Measurements from ENCODE around the gene GLMP. TPM values are rescaled to one million over a fixed set of nuclear protein-coding genes. Genes with fewer than 3 reads are reported as not detected.

Gene GLMP
- total and polyA plus RNA-seq, 2 of the 13 experiments (the other 11 are each of a cell fraction or from before 2014, with no cell fraction given): 44.6 to 75.8 TPM

DNA sequence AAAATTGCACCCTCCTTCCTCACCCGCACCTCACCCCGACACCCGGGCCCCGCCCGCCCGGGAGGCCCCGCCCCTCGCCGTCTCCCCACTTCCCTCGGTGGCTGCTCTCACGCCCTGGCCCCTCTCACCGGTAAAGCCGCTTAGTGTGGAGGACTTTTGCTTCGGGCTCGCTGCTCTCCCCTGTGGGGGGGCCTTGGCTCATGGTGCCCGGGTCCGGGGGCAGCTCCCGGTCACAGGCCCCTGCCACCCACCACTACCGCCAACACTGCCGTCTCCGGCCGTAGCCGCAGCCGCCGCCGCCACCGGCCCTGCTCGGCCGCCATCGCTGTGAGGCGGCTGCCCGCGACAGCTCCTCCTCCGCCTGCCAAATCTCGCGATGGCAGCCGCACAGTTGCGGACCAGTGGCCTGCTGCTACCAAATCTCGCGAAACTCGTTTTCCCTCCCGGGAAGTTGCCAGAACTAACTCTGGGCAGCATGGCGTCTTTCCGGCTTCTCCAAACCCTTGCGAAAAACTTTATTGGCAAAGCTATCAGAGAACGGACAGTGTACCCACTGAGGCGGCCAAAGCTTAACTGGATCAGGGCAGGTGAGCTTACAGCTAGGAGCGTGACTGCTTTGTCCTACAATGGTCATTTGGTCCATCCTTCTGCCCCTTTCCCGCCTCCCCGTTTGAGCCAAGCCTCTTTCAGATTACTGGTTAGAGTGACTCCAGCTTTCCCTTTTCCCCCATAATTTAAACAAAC lies 12.8 kb downstream of the GLMP start, which contains the start of gene SMG5 (continued):
- no peak; the same call in 1 of the 2 replicates for TF ChIP-seq ZBTB8A (CRISPR knock-in tag; IDR thresholded peaks at IDR 0.05; ENCODE audit: borderline replicate concordance, low read depth)
- TF ChIP-seq SAP130 (CRISPR knock-in tag; IDR thresholded peaks at IDR 0.05; ENCODE audit: low read depth): peak; percentile 97
- TF ChIP-seq AGO1 (IDR thresholded peaks at IDR 0.05; ENCODE audit: low read depth, low read length, poor library complexity, severe bottlenecking): peak; percentile 86
- no peak; the same call in 1 of the 2 replicates for TF ChIP-seq ZFP41 (CRISPR knock-in tag; IDR thresholded peaks at IDR 0.05; ENCODE audit: borderline replicate concordance)
- peak; percentile 87 for TF ChIP-seq MIXL1 (CRISPR knock-in tag; IDR thresholded peaks at IDR 0.05)
- no peak for TF ChIP-seq FOXK2 (IDR thresholded peaks at IDR 0.05)
- TF ChIP-seq ZNF547 (CRISPR knock-in tag; IDR thresholded peaks at IDR 0.05): peak; percentile 75; the same call in 1 of the 2 replicates
- peak; percentile 66; the same call in 1 of the 2 replicates for TF ChIP-seq SP1 (IDR thresholded peaks at IDR 0.05)
- peak; percentile 60 for TF ChIP-seq SP1 (CRISPR knock-in tag; IDR thresholded peaks at IDR 0.05)
- TF ChIP-seq, protein P1, sequence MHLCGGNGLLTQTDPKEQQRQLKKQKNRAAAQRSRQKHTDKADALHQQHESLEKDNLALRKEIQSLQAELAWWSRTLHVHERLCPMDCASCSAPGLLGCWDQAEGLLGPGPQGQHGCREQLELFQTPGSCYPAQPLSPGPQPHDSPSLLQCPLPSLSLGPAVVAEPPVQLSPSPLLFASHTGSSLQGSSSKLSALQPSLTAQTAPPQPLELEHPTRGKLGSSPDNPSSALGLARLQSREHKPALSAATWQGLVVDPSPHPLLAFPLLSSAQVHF (CRISPR knock-in tag; IDR thresholded peaks at IDR 0.05): no peak
- peak; percentile 75; the same call in 1 of the 2 replicates for TF ChIP-seq ZNF431 (CRISPR knock-in tag; IDR thresholded peaks at IDR 0.05; ENCODE audit: borderline replicate concordance, low read depth)
- peak; percentile 91 for TF ChIP-seq FOXK1 (CRISPR knock-in tag; IDR thresholded peaks at IDR 0.05; ENCODE audit: borderline replicate concordance, low read depth)
- peak; percentile 83 for TF ChIP-seq MYC (CRISPR knock-in tag; IDR thresholded peaks at IDR 0.05; ENCODE audit: borderline replicate concordance)
- no peak for TF ChIP-seq ZNF83 (CRISPR knock-in tag; IDR thresholded peaks at IDR 0.05; ENCODE audit: borderline replicate concordance)
- TF ChIP-seq, protein P2, sequence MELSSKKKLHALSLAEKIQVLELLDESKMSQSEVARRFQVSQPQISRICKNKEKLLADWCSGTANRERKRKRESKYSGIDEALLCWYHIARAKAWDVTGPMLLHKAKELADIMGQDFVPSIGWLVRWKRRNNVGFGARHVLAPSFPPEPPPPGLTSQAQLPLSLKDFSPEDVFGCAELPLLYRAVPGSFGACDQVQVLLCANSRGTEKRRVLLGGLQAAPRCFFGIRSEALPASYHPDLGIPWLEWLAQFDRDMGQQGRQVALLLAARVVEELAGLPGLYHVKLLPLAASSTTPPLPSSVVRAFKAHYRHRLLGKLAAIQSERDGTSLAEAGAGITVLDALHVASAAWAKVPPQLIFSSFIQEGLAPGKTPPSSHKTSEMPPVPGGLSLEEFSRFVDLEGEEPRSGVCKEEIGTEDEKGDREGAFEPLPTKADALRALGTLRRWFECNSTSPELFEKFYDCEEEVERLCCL (CRISPR knock-in tag; IDR thresholded peaks at IDR 0.05; ENCODE audit: borderline replicate concordance): peak; percentile 83; the same call in 1 of the 2 replicates
- TF ChIP-seq, protein P3, sequence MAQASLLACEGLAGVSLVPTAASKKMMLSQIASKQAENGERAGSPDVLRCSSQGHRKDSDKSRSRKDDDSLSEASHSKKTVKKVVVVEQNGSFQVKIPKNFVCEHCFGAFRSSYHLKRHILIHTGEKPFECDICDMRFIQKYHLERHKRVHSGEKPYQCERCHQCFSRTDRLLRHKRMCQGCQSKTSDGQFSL (CRISPR knock-in tag; IDR thresholded peaks at IDR 0.05): no peak
- TF ChIP-seq, protein P4, sequence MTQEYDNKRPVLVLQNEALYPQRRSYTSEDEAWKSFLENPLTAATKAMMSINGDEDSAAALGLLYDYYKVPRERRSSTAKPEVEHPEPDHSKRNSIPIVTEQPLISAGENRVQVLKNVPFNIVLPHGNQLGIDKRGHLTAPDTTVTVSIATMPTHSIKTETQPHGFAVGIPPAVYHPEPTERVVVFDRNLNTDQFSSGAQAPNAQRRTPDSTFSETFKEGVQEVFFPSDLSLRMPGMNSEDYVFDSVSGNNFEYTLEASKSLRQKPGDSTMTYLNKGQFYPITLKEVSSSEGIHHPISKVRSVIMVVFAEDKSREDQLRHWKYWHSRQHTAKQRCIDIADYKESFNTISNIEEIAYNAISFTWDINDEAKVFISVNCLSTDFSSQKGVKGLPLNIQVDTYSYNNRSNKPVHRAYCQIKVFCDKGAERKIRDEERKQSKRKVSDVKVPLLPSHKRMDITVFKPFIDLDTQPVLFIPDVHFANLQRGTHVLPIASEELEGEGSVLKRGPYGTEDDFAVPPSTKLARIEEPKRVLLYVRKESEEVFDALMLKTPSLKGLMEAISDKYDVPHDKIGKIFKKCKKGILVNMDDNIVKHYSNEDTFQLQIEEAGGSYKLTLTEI (CRISPR knock-in tag; conservative IDR thresholded peaks at IDR 0.05): no peak
- no peak for TF ChIP-seq ZNF260 (CRISPR knock-in tag; IDR thresholded peaks at IDR 0.05; ENCODE audit: borderline replicate concordance, low read depth)
- TF ChIP-seq, protein P5, sequence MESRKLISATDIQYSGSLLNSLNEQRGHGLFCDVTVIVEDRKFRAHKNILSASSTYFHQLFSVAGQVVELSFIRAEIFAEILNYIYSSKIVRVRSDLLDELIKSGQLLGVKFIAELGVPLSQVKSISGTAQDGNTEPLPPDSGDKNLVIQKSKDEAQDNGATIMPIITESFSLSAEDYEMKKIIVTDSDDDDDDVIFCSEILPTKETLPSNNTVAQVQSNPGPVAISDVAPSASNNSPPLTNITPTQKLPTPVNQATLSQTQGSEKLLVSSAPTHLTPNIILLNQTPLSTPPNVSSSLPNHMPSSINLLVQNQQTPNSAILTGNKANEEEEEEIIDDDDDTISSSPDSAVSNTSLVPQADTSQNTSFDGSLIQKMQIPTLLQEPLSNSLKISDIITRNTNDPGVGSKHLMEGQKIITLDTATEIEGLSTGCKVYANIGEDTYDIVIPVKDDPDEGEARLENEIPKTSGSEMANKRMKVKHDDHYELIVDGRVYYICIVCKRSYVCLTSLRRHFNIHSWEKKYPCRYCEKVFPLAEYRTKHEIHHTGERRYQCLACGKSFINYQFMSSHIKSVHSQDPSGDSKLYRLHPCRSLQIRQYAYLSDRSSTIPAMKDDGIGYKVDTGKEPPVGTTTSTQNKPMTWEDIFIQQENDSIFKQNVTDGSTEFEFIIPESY (CRISPR knock-in tag; IDR thresholded peaks at IDR 0.05): peak; percentile 53; the same call in 1 of the 2 replicates
- TF ChIP-seq, protein P6, sequence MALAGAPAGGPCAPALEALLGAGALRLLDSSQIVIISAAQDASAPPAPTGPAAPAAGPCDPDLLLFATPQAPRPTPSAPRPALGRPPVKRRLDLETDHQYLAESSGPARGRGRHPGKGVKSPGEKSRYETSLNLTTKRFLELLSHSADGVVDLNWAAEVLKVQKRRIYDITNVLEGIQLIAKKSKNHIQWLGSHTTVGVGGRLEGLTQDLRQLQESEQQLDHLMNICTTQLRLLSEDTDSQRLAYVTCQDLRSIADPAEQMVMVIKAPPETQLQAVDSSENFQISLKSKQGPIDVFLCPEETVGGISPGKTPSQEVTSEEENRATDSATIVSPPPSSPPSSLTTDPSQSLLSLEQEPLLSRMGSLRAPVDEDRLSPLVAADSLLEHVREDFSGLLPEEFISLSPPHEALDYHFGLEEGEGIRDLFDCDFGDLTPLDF (CRISPR knock-in tag; IDR thresholded peaks at IDR 0.05): peak; percentile 41
- no peak for TF ChIP-seq ZNF878 (CRISPR knock-in tag; IDR thresholded peaks at IDR 0.05)
- no peak for TF ChIP-seq ZNF10 (CRISPR knock-in tag; IDR thresholded peaks at IDR 0.05; ENCODE audit: borderline replicate concordance, low read depth)
